ENCODE results near the gene HIPK3. TPM values are rescaled to one million over a fixed set of nuclear protein-coding genes. Genes with fewer than 3 reads are reported as not detected.
A peak's percentile ranks its signal among the peaks of the same experiment; 100 is the strongest.

Gene HIPK3
- total RNA-seq, 1 experiment from 2014 or later, result 68.5 TPM

DNA sequence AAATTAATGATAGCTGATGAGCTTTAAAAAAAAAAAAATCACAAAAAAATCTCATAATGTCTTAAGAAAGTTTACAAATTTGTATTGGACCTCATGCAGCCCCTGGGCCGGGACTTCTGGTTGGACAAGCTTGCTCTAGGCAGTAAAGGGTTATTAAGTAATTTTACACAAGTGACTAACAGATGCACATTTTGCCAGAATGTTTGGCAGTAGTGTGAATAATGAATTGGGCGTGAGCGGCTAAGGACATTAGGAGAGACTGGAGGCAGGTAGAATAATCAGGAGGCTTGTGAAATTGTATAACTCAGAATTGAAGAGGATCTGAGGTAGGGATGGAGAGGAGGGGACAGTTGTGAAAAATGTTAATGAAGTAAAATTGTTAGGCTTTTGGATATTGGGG, 77.4 kb downstream of the HIPK3 start:
- Histone ChIP-seq H3K4me3 (ENCODE audit: low read depth, low read length) (no peak overlapping the region), H3K36me3 (ENCODE audit: control insufficient read depth, insufficient read depth, low read length) (no peaks in the 10 kb centered on the region; the same call in 1 of the 2 replicates), H3K9me3 (no peaks in the 10 kb centered on the region), H3K27me3 (replicated peaks; ENCODE audit: control insufficient read depth, insufficient read depth, low read length) (no peaks in the 10 kb centered on the region), H3K4me1 (no peaks in the 10 kb centered on the region)
- TF ChIP-seq, protein P1, sequence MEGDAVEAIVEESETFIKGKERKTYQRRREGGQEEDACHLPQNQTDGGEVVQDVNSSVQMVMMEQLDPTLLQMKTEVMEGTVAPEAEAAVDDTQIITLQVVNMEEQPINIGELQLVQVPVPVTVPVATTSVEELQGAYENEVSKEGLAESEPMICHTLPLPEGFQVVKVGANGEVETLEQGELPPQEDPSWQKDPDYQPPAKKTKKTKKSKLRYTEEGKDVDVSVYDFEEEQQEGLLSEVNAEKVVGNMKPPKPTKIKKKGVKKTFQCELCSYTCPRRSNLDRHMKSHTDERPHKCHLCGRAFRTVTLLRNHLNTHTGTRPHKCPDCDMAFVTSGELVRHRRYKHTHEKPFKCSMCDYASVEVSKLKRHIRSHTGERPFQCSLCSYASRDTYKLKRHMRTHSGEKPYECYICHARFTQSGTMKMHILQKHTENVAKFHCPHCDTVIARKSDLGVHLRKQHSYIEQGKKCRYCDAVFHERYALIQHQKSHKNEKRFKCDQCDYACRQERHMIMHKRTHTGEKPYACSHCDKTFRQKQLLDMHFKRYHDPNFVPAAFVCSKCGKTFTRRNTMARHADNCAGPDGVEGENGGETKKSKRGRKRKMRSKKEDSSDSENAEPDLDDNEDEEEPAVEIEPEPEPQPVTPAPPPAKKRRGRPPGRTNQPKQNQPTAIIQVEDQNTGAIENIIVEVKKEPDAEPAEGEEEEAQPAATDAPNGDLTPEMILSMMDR (IDR thresholded peaks at IDR 0.05; ENCODE audit: insufficient read depth in 1 of 2, low read depth in 1 of 2, low read length in 1 of 2, severe bottlenecking in 1 of 2, unreplicated experiment in 1 of 2), result no peak
- Mint-ChIP-seq H3K27me3 (ENCODE audit: insufficient read depth, unreplicated experiment) (no peaks in the 10 kb centered on the region), H3K4me1 (ENCODE audit: low read depth, unreplicated experiment) (peaks cover 2% of the 10 kb centered on the region), H3K9me3 (ENCODE audit: unreplicated experiment) (no peaks in the 10 kb centered on the region), H3K4me3 (ENCODE audit: unreplicated experiment) (no peak overlapping the region), H3K27ac (ENCODE audit: unreplicated experiment) (no peak overlapping the region), H3K36me3 (ENCODE audit: insufficient read depth, unreplicated experiment) (peaks cover 21% of the 10 kb centered on the region)
- ChIA-PET CTCF (no interaction called here), POLR2A (no interaction called here)
- no TSS peak for BruUV-seq (replicated peaks)
- intact Hi-C loops (cut with micrococcal nuclease; ENCODE audit: unreplicated experiment), result no loop called here
- no peak for DNase-seq

DNA sequence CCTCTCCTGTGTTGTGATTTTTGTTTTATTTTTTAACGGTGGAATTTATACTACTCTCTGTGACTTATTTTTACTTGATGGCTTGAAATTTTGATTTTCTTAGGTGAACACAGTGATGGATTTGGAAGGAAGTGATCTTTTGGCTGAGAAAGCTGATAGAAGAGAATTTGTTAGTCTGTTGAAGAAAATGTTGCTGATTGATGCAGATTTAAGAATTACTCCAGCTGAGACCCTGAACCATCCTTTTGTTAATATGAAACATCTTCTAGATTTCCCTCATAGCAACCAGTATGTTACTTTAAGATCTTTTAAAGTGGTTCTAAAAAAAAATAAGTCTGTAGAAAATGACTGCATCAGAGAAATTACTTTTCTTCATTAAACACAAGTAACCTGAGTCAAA, 82.1 kb downstream of the HIPK3 start:
- H3K27me3 Mint-ChIP-seq (ENCODE audit: insufficient read depth, unreplicated experiment), result no peaks in the 10 kb centered on the region
- BruUV-seq (replicated peaks), result no TSS peak
- no peak overlapping the region for H3K4me3 ChIP-seq (ENCODE audit: low read depth, low read length)
- no peaks in the 10 kb centered on the region for H3K27me3 ChIP-seq (replicated peaks; ENCODE audit: control insufficient read depth, insufficient read depth, low read length)
- no peak overlapping the region for H3K4me3 Mint-ChIP-seq (ENCODE audit: unreplicated experiment)
- TF ChIP-seq, protein P1 (IDR thresholded peaks at IDR 0.05; ENCODE audit: insufficient read depth in 1 of 2, low read depth in 1 of 2, low read length in 1 of 2, severe bottlenecking in 1 of 2, unreplicated experiment in 1 of 2), result no peak
- CTCF ChIA-PET, result no interaction called here
- H3K4me1 Mint-ChIP-seq (ENCODE audit: low read depth, unreplicated experiment), result no peaks in the 10 kb centered on the region
- DNase-seq, result no peak
- H3K27ac Mint-ChIP-seq (ENCODE audit: unreplicated experiment), result no peak overlapping the region
- no peaks in the 10 kb centered on the region for H3K4me1 ChIP-seq
- no peaks in the 10 kb centered on the region for H3K9me3 Mint-ChIP-seq (ENCODE audit: unreplicated experiment)
- H3K9me3 ChIP-seq, result no peaks in the 10 kb centered on the region
- H3K36me3 ChIP-seq (ENCODE audit: control insufficient read depth, insufficient read depth, low read length), result peaks cover 2% of the 10 kb centered on the region; the same call in 1 of the 2 replicates
- POLR2A ChIA-PET, result no interaction called here
- peaks cover 30% of the 10 kb centered on the region for H3K36me3 Mint-ChIP-seq (ENCODE audit: insufficient read depth, unreplicated experiment)
- intact Hi-C loops (cut with micrococcal nuclease; ENCODE audit: unreplicated experiment), result no loop called here

- intact Hi-C loops (cut with micrococcal nuclease; ENCODE audit: unreplicated experiment), result no loop called here
- TF ChIP-seq, protein P1 (IDR thresholded peaks at IDR 0.05; ENCODE audit: insufficient read depth in 1 of 2, low read depth in 1 of 2, low read length in 1 of 2, severe bottlenecking in 1 of 2, unreplicated experiment in 1 of 2), result peak in 1 of 2 experiments; percentile 22
- Histone ChIP-seq H3K9me3 (no peaks in the 10 kb centered on the region), H3K4me1 (no peaks in the 10 kb centered on the region), H3K4me3 (ENCODE audit: low read depth, low read length) (no peak overlapping the region), H3K36me3 (ENCODE audit: control insufficient read depth, insufficient read depth, low read length) (peaks cover 4% of the 10 kb centered on the region), H3K27me3 (replicated peaks; ENCODE audit: control insufficient read depth, insufficient read depth, low read length) (no peaks in the 10 kb centered on the region)
- Mint-ChIP-seq H3K27ac (ENCODE audit: unreplicated experiment) (no peak overlapping the region), H3K27me3 (ENCODE audit: insufficient read depth, unreplicated experiment) (no peaks in the 10 kb centered on the region), H3K36me3 (ENCODE audit: insufficient read depth, unreplicated experiment) (peaks cover 26% of the 10 kb centered on the region), H3K4me1 (ENCODE audit: low read depth, unreplicated experiment) (no peaks in the 10 kb centered on the region), H3K9me3 (ENCODE audit: unreplicated experiment) (no peaks in the 10 kb centered on the region), H3K4me3 (ENCODE audit: unreplicated experiment) (no peak overlapping the region)
- ChIA-PET POLR2A (no interaction called here), CTCF (no interaction called here)
- no TSS peak for BruUV-seq (replicated peaks)
- DNase-seq, result no peak
Observed at GRCh38 chr11:33344611-33345010, 87.4 kb downstream of the HIPK3 start.

Measured in Caco-2 (cell line).